ENCODE results near the gene ZEB1.
A peak's percentile ranks its signal among the peaks of the same experiment; 100 is the strongest.

Gene ZEB1

DNA sequence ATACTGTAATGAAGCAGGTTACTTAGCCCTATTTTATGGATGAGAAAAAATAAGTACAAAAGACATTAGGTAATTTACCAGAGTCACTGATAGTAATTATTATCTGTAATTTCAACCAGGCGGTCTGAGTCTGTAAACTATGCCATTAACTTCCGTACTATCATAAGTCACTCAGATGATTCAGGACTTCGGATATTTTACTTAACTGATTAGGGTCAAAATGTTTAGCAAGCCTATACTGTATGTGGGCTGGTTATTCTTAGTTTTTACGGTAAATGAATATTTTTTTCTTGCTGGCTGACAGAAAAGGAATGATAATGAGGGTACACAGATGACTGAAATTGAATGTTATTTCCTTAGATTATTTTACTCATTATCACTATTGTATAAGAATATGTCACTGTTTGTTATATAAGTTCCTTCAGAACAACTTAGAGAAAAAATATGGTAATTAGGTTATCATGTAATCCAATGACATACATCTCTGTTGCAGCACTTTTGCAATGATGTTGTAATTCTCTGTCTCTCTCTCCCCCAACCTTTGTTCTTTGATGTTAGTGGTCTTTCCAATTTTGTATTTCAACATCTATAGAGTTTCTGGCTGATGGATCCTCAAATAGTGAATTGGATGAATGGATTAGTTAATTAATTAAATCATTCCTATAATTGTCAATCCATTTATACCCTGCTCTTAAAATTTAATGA, 165.6 kb downstream of the ZEB1 start:
- Histone ChIP-seq H3K27me3 (ENCODE audit: insufficient read depth, low read length) (no peaks in the 10 kb centered on the region), H3K79me1 (ENCODE audit: low read length) (no peaks in the 10 kb centered on the region), H3K9me3 (ENCODE audit: insufficient read depth, low read depth, low read length) (no peaks in the 10 kb centered on the region), H3K18ac (ENCODE audit: low read length) (no peak overlapping the region), H2AFZ (ENCODE audit: insufficient read depth, low read length, poor library complexity) (no peak overlapping the region), H2BK120ac (ENCODE audit: insufficient read depth, low read length, poor library complexity) (no peak overlapping the region), H2AK5ac (ENCODE audit: low read length) (no peak overlapping the region), H4K91ac (ENCODE audit: low read depth, low read length) (no peak overlapping the region), H2BK12ac (ENCODE audit: low read length) (no peak overlapping the region), H4K12ac (ENCODE audit: low read depth, low read length) (no peak overlapping the region), H3K4me1 (ENCODE audit: control insufficient read depth in 1 of 2, insufficient read depth in 2 of 2, low read length in 2 of 2) (no peaks in the 10 kb centered on the region), H3K4me2 (ENCODE audit: low read length) (no peak overlapping the region), H4K8ac (ENCODE audit: low read depth, low read length) (no peak overlapping the region), H3K79me2 (ENCODE audit: control insufficient read depth, insufficient read depth, low read length, poor library complexity) (no peaks in the 10 kb centered on the region), H2BK5ac (ENCODE audit: low read depth, low read length, poor library complexity) (no peak overlapping the region), H3K9ac (ENCODE audit: low read length) (no peak overlapping the region), H3K23ac (ENCODE audit: low read length) (no peak overlapping the region), H3K4ac (ENCODE audit: low read depth, low read length) (no peak overlapping the region), H3K36me3 (ENCODE audit: control insufficient read depth in 1 of 2, insufficient read depth in 2 of 2, low read length in 2 of 2) (no peaks in the 10 kb centered on the region), H3K27ac (ENCODE audit: low read depth, low read length) (no peak overlapping the region), H3K14ac (ENCODE audit: low read length) (no peak overlapping the region), H3K4me3 (ENCODE audit: low read depth, low read length) (no peak overlapping the region)
- no CpG with 5 or more reads among the region's 4 CpGs for WGBS (ENCODE audit: extremely low coverage, insufficient coverage, insufficient read length)
- DNase-seq: peak; percentile 5 to 70

DNA sequence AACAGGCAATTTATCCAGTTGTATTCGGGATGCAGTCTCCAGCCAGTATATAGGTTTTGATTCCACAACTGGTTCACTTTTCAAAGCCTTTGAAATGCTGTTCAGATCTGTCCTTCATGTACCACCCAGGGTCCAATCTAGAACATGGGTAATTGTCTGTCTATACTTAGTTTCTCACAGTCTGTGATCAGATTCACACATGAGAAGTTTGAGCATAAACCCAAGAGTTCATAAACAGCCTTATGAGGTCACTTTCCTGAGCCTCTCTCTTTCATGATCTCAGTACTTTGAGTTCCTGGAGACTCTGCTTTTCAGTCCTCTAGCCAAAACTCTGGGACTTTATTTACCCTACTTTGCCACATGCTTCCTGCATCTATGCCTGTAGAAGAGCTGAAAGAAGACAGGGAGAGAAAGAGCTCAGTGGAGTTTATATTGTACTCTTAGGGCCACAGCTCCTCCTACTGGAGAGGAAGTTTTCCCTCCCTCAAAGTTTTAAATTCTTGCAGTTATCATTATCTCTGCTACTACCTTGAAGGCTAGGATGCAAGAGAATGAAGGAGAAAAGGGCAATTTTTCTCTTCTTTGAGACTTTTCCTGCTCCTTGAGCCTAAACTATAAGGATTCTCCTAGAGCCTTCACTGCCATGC, 172.0 kb downstream of the ZEB1 start:
- Histone ChIP-seq H4K91ac (ENCODE audit: low read depth, low read length) (no peak overlapping the region), H2BK5ac (ENCODE audit: low read depth, low read length, poor library complexity) (no peak overlapping the region), H3K18ac (ENCODE audit: low read length) (no peak overlapping the region), H2BK120ac (ENCODE audit: insufficient read depth, low read length, poor library complexity) (no peak overlapping the region), H3K4me2 (ENCODE audit: low read length) (no peak overlapping the region), H4K8ac (ENCODE audit: low read depth, low read length) (no peak overlapping the region), H3K4me3 (ENCODE audit: low read depth, low read length) (no peak overlapping the region), H3K9ac (ENCODE audit: low read length) (no peak overlapping the region), H3K27ac (ENCODE audit: low read depth, low read length) (no peak overlapping the region), H3K4me1 (ENCODE audit: control insufficient read depth in 1 of 2, insufficient read depth in 2 of 2, low read length in 2 of 2) (no peaks in the 10 kb centered on the region), H2AK5ac (ENCODE audit: low read length) (no peak overlapping the region), H3K4ac (ENCODE audit: low read depth, low read length) (no peak overlapping the region), H3K27me3 (ENCODE audit: insufficient read depth, low read length) (no peaks in the 10 kb centered on the region), H3K9me3 (ENCODE audit: insufficient read depth, low read depth, low read length) (no peaks in the 10 kb centered on the region), H3K23ac (ENCODE audit: low read length) (no peak overlapping the region), H2AFZ (ENCODE audit: insufficient read depth, low read length, poor library complexity) (no peak overlapping the region), H3K36me3 (ENCODE audit: control insufficient read depth in 1 of 2, insufficient read depth in 2 of 2, low read length in 2 of 2) (no peaks in the 10 kb centered on the region), H3K14ac (ENCODE audit: low read length) (no peak overlapping the region), H3K79me2 (ENCODE audit: control insufficient read depth, insufficient read depth, low read length, poor library complexity) (no peaks in the 10 kb centered on the region), H3K79me1 (ENCODE audit: low read length) (no peaks in the 10 kb centered on the region), H4K12ac (ENCODE audit: low read depth, low read length) (no peak overlapping the region), H2BK12ac (ENCODE audit: low read length) (no peak overlapping the region)
- DNase-seq: peak in 1 of 2 donors; percentile 72
- WGBS (ENCODE audit: extremely low coverage, insufficient coverage, insufficient read length): no CpG with 5 or more reads among the region's 1 CpG

DNA sequence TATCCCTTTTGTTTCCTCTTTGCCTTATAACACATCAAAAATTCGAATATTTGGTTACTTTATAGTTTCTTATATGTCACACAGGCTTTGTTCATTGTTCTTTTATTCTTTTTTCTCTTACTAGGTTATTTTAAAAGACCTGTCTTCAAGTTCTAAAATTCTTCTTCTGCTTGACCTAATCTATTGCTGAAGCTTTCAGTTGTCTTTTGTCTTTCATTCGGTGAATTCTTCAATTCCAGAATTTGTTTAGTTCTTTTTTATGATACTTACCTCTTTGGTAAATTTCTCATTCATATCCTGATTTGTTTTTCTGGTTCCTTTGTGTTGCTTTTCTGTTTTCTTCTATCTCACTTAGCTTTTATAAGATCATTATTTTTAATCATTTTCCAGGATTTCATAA, 188.4 kb downstream of the ZEB1 start:
- H3K4ac ChIP-seq (ENCODE audit: low read depth, low read length): no peak overlapping the region
- no peak overlapping the region for H2BK5ac ChIP-seq (ENCODE audit: low read depth, low read length, poor library complexity)
- H4K12ac ChIP-seq (ENCODE audit: low read depth, low read length): no peak overlapping the region
- peaks cover 12% of the 10 kb centered on the region for H3K9me3 ChIP-seq (ENCODE audit: insufficient read depth, low read depth, low read length)
- no peak overlapping the region for H3K27ac ChIP-seq (ENCODE audit: low read depth, low read length)
- no peak overlapping the region for H3K23ac ChIP-seq (ENCODE audit: low read length)
- no peaks in the 10 kb centered on the region for H3K79me2 ChIP-seq (ENCODE audit: control insufficient read depth, insufficient read depth, low read length, poor library complexity)
- H3K27me3 ChIP-seq (ENCODE audit: insufficient read depth, low read length): no peaks in the 10 kb centered on the region
- H4K91ac ChIP-seq (ENCODE audit: low read depth, low read length): no peak overlapping the region
- no peaks in the 10 kb centered on the region for H3K36me3 ChIP-seq (ENCODE audit: control insufficient read depth in 1 of 2, insufficient read depth in 2 of 2, low read length in 2 of 2)
- no peak overlapping the region for H3K4me2 ChIP-seq (ENCODE audit: low read length)
- H2BK12ac ChIP-seq (ENCODE audit: low read length): no peak overlapping the region
- H3K79me1 ChIP-seq (ENCODE audit: low read length): no peaks in the 10 kb centered on the region
- no peak overlapping the region for H3K4me3 ChIP-seq (ENCODE audit: low read depth, low read length)
- peaks cover 0 to 2% of the 10 kb centered on the region in 2 experiments for H3K4me1 ChIP-seq (ENCODE audit: control insufficient read depth in 1 of 2, insufficient read depth in 2 of 2, low read length in 2 of 2)
- H3K18ac ChIP-seq (ENCODE audit: low read length): no peak overlapping the region
- no peak overlapping the region for H3K9ac ChIP-seq (ENCODE audit: low read length)
- no peak overlapping the region for H2BK120ac ChIP-seq (ENCODE audit: insufficient read depth, low read length, poor library complexity)
- H4K8ac ChIP-seq (ENCODE audit: low read depth, low read length): no peak overlapping the region
- DNase-seq: no peak
- no peak overlapping the region for H3K14ac ChIP-seq (ENCODE audit: low read length)
- no CpG with 5 or more reads among the region's 2 CpGs for WGBS (ENCODE audit: extremely low coverage, insufficient coverage, insufficient read length)
- no peak overlapping the region for H2AK5ac ChIP-seq (ENCODE audit: low read length)
- no peak overlapping the region for H2AFZ ChIP-seq (ENCODE audit: insufficient read depth, low read length, poor library complexity)

DNA sequence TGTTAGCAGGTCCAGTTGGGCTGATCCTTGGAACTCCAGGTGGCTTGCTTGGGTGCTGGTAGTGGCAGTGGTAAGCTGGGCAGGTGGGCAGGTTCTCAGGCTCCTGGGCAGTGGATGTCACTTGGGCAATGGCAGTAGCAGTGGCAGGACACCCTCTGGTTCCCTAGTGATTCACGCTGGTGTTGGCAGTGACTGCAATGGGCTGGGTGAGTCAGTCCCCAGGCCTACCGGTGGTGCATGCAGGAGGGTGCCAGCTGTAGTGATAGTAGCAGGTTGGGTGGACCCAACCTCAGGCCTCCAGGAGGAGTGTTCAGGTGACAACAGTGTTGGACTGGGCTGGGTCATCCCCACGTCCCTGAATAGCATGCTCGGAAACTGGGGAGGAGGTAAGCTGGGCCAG, 189.2 kb downstream of the ZEB1 start:
- Histone ChIP-seq H4K8ac (ENCODE audit: low read depth, low read length) (no peak overlapping the region), H3K4me1 (ENCODE audit: control insufficient read depth in 1 of 2, insufficient read depth in 2 of 2, low read length in 2 of 2) (peaks cover 0 to 2% of the 10 kb centered on the region in 2 experiments), H3K4ac (ENCODE audit: low read depth, low read length) (no peak overlapping the region), H3K9ac (ENCODE audit: low read length) (no peak overlapping the region), H2BK120ac (ENCODE audit: insufficient read depth, low read length, poor library complexity) (no peak overlapping the region), H3K36me3 (ENCODE audit: control insufficient read depth in 1 of 2, insufficient read depth in 2 of 2, low read length in 2 of 2) (no peaks in the 10 kb centered on the region), H3K23ac (ENCODE audit: low read length) (no peak overlapping the region), H3K79me1 (ENCODE audit: low read length) (no peaks in the 10 kb centered on the region), H2BK12ac (ENCODE audit: low read length) (no peak overlapping the region), H3K27me3 (ENCODE audit: insufficient read depth, low read length) (no peaks in the 10 kb centered on the region), H4K91ac (ENCODE audit: low read depth, low read length) (no peak overlapping the region), H3K9me3 (ENCODE audit: insufficient read depth, low read depth, low read length) (peaks cover 12% of the 10 kb centered on the region), H3K27ac (ENCODE audit: low read depth, low read length) (no peak overlapping the region), H2AK5ac (ENCODE audit: low read length) (no peak overlapping the region), H3K18ac (ENCODE audit: low read length) (no peak overlapping the region), H3K4me2 (ENCODE audit: low read length) (no peak overlapping the region), H4K12ac (ENCODE audit: low read depth, low read length) (no peak overlapping the region), H3K4me3 (ENCODE audit: low read depth, low read length) (peak overlapping the region; percentile 10), H2AFZ (ENCODE audit: insufficient read depth, low read length, poor library complexity) (no peak overlapping the region), H2BK5ac (ENCODE audit: low read depth, low read length, poor library complexity) (no peak overlapping the region), H3K14ac (ENCODE audit: low read length) (no peak overlapping the region), H3K79me2 (ENCODE audit: control insufficient read depth, insufficient read depth, low read length, poor library complexity) (no peaks in the 10 kb centered on the region)
- no CpG with 5 or more reads among the region's 4 CpGs for WGBS (ENCODE audit: extremely low coverage, insufficient coverage, insufficient read length)
- DNase-seq: no peak
